IMR-90 (cell line): ENCODE measurements around the gene SLC37A1. TPM values are rescaled to one million over a fixed set of nuclear protein-coding genes. Genes with fewer than 3 reads are reported as not detected.

Experiments
- ATAC-seq: fragments of 200-7000 bp; cut with Tn5 transposase; 2 replicates; pipeline ENCODE4 v1.9.1; 2020; ENCODE audit warnings: low read depth, mild to moderate bottlenecking, moderate library complexity
- BruUV-seq: library from RNA; stranded (reverse); fragments of 400-500 nt; replicated peaks from 2 replicates; lab custom pipeline; 2021; lab: Mats Ljungman, UMichigan
- CTCF ChIA-PET: fragments of 300-600 bp; formaldehyde crosslinking; extraction: SDS; loops from one replicate; lab custom pipeline; 2021; ENCODE audit warnings: antibody characterized with exemption; lab: Yijun Ruan, JAX
- POLR2A ChIA-PET: fragments of 300-600 bp; sonication (Branson Sonifier 250); formaldehyde crosslinking; loops from one replicate; lab custom pipeline; 2022; ENCODE audit warnings: antibody characterized with exemption; ENCODE audit not compliant: unreplicated experiment; lab: Charles Lee
- DNase-seq: peaks from one replicate; pipeline ENCODE4 v3.0.0; 2013
- H2AFZ ChIP-seq: replicated peaks from 2 replicates; pipeline ENCODE3; 2013; ENCODE audit warnings: low read length, mild to moderate bottlenecking; ENCODE audit not compliant: poor library complexity
- H2AK5ac ChIP-seq: 2 replicates; pipeline ENCODE4 v1.6.1; 2013; ENCODE audit warnings: low read depth, low read length, inconsistent platforms
- H2AK9ac ChIP-seq: replicated peaks from 2 replicates; pipeline ENCODE3; 2013; ENCODE audit warnings: mild to moderate bottlenecking, low read depth, low read length, moderate library complexity; ENCODE audit not compliant: poor library complexity
- H2BK120ac ChIP-seq: 2 replicates; pipeline ENCODE4 v1.6.1; 2013; ENCODE audit warnings: low read depth, low read length, inconsistent platforms
- H2BK15ac ChIP-seq: 3 replicates; pipeline ENCODE4 v1.6.1; 2013; ENCODE audit warnings: low read depth, low read length, inconsistent platforms
- H2BK20ac ChIP-seq: 2 replicates; pipeline ENCODE4 v1.6.1; 2013; ENCODE audit warnings: low read depth, mild to moderate bottlenecking, inconsistent platforms, low read length, moderate library complexity
- H2BK5ac ChIP-seq: 2 replicates; pipeline ENCODE4 v1.6.1; 2013; ENCODE audit warnings: mild to moderate bottlenecking, low read depth, low read length, inconsistent platforms; ENCODE audit not compliant: poor library complexity, severe bottlenecking
- H3K14ac ChIP-seq: replicated peaks from 2 replicates; pipeline ENCODE4 v1.6.1; 2013; ENCODE audit warnings: low read depth, low read length, inconsistent platforms
- H3K18ac ChIP-seq: 2 replicates; pipeline ENCODE4 v1.6.1; 2013; ENCODE audit warnings: low read depth, low read length, control low read depth
- H3K23ac ChIP-seq: 2 replicates; pipeline ENCODE4 v1.6.1; 2013; ENCODE audit warnings: low read depth, low read length, inconsistent platforms
- H3K27ac ChIP-seq: 2 replicates; pipeline ENCODE4 v1.5.1; 2013; ENCODE audit warnings: mild to moderate bottlenecking, control low read depth, low read length; ENCODE audit not compliant: insufficient read depth
- H3K27me3 ChIP-seq: 2 replicates; pipeline ENCODE4 v1.6.1; 2013; ENCODE audit warnings: low read length; ENCODE audit not compliant: control insufficient read depth, insufficient read depth
- H3K36me3 ChIP-seq: 2 replicates; pipeline ENCODE4 v1.6.1; 2013; ENCODE audit warnings: low read length, mixed read lengths; ENCODE audit not compliant: control insufficient read depth, insufficient read depth
- H3K4ac ChIP-seq: 2 replicates; pipeline ENCODE4 v1.6.1; 2013; ENCODE audit warnings: low read depth, low read length, inconsistent platforms
- H3K4me1 ChIP-seq: 2 replicates; pipeline ENCODE4 v1.6.1; 2013; ENCODE audit warnings: low read length, mixed read lengths; ENCODE audit not compliant: control insufficient read depth, insufficient read depth
- H3K4me2 ChIP-seq: 2 replicates; pipeline ENCODE4 v1.6.1; 2013; ENCODE audit warnings: low read depth, mild to moderate bottlenecking, control low read depth, low read length, moderate library complexity
- H3K4me3 ChIP-seq: 2 replicates; pipeline ENCODE4 v1.5.1; 2013; ENCODE audit warnings: low read depth, mild to moderate bottlenecking, control low read depth, low read length, moderate library complexity; ENCODE audit not compliant: insufficient read depth
- H3K56ac ChIP-seq: 2 replicates; pipeline ENCODE4 v1.6.1; 2013; ENCODE audit warnings: low read length, inconsistent platforms; ENCODE audit not compliant: insufficient read depth; ENCODE audit errors: extremely low read depth
- H3K79me1 ChIP-seq, 2 experiments: 2 replicates each; pipeline ENCODE4 v1.6.1; 2013; ENCODE audit warnings: low read length in 2 of 2, inconsistent platforms in 1 of 2, low read depth in 1 of 2
- H3K9ac ChIP-seq: 2 replicates; pipeline ENCODE4 v1.6.1; 2013; ENCODE audit warnings: low read depth, low read length, control low read depth
- H3K9me1 ChIP-seq: 2 replicates; pipeline ENCODE4 v1.6.1; 2013; ENCODE audit warnings: low read length, inconsistent platforms; ENCODE audit not compliant: insufficient read depth
- H3K9me3 ChIP-seq: 2 replicates; pipeline ENCODE4 v1.6.1; 2013; ENCODE audit warnings: low read length; ENCODE audit not compliant: control insufficient read depth, insufficient read depth
- H4K20me1 ChIP-seq: 2 replicates; pipeline ENCODE4 v1.6.1; 2013; ENCODE audit warnings: low read length, inconsistent platforms; ENCODE audit not compliant: insufficient read depth
- H4K5ac ChIP-seq: 2 replicates; pipeline ENCODE4 v1.6.1; 2013; ENCODE audit warnings: mild to moderate bottlenecking, low read depth, low read length, control low read depth
- H4K8ac ChIP-seq, 2 experiments: 2 replicates each; pipeline ENCODE4 v1.6.1; 2013; ENCODE audit warnings: low read depth in 2 of 2, low read length in 2 of 2, control low read depth in 1 of 2, inconsistent platforms in 1 of 2
- H4K91ac ChIP-seq: 2 replicates; pipeline ENCODE4 v1.6.1; 2013; ENCODE audit warnings: low read depth, low read length, inconsistent platforms; ENCODE audit not compliant: insufficient read depth
- FOS ChIP-seq: fragments of 150-350 bp; IDR thresholded peaks from 2 replicates; pipeline ENCODE4 v1.6.1; 2016; ENCODE audit warnings: low read depth, low read length
- POLR2A ChIP-seq: IDR thresholded peaks from 2 replicates; pipeline ENCODE4 v1.6.1; 2012; ENCODE audit warnings: mild to moderate bottlenecking, low read depth, low read length
- RCOR1 ChIP-seq: IDR thresholded peaks from 2 replicates; pipeline ENCODE4 v1.6.1; 2012; ENCODE audit warnings: mild to moderate bottlenecking, low read length, improper control_type of control experiment; ENCODE audit not compliant: insufficient replicate concordance
- RFX5 ChIP-seq: IDR thresholded peaks from 2 replicates; pipeline ENCODE4 v1.8.0; 2012; ENCODE audit warnings: low read depth, mild to moderate bottlenecking, low read length, moderate library complexity
- SMC3 ChIP-seq: fragments of 150-350 bp; IDR thresholded peaks from 2 replicates; pipeline ENCODE4 v1.6.1; 2016; ENCODE audit warnings: low read depth, mild to moderate bottlenecking, antibody characterized with exemption, low read length, moderate library complexity
- USF2 ChIP-seq: fragments of 150-350 bp; IDR thresholded peaks from 2 replicates; pipeline ENCODE4 v1.6.1; 2017; ENCODE audit warnings: mild to moderate bottlenecking, antibody characterized with exemption, low read length, low read depth
- WGBS, 2 experiments: methylation state at CpG; one replicate each; pipeline versions ENCODE4 v1.1.5 to v1.1.7; 2013; ENCODE audit warnings: missing lambda C conversion rate in 2 of 2; ENCODE audit not compliant: insufficient read length in 1 of 2; ENCODE audit errors: extremely low coverage in 2 of 2; 5-methylcytosine and 5-hydroxymethylcytosine counted together
- dilution Hi-C: fragments of 300-500 bp; cut with HindIII; formaldehyde crosslinking; loops from one replicate; pipeline ENCODE4 v1.14.3; 2018; ENCODE audit warnings: low sequenced_read_pairs; ENCODE audit not compliant: unreplicated experiment
- in situ Hi-C: fragments of 300-500 bp; cut with MboI; formaldehyde crosslinking; loops from 3 replicates; pipeline ENCODE4 v1.14.3; 2019; ENCODE audit warnings: low sequenced_read_pairs, inconsistent platforms, mixed read lengths
- intact Hi-C: fragments of 100-400 bp; cut with micrococcal nuclease; formaldehyde crosslinking; loops from 2 replicates; pipeline ENCODE4 v1.10.0; 2022
- polyA plus RNA-seq, 3 experiments: library from polyadenylated mRNA; depleted of rRNA; stranded (reverse); fragments of >200 nt; gene quantifications; 2 replicates each; pipeline ENCODE4 v1.2.3, GENCODE V29; 2012; ENCODE audit warnings: low replicate concordance in 1 of 3
- total RNA-seq: library from RNA; depleted of rRNA; stranded (reverse); fragments of >200 nt; gene quantifications from 2 replicates; pipeline ENCODE4 v1.2.3, GENCODE V29; 2012
- TF ChIP-seq, protein P1 (sequence below): fragments of 150-350 bp; IDR thresholded peaks from 2 replicates; pipeline ENCODE4 v1.6.1; 2016; ENCODE audit warnings: low read depth, mild to moderate bottlenecking, low read length, moderate library complexity, borderline replicate concordance

Gene SLC37A1
- total and polyA plus RNA-seq, 2 of the 4 experiments (the other 2 are of a cell fraction): 0.36 to 0.48 TPM

DNA sequence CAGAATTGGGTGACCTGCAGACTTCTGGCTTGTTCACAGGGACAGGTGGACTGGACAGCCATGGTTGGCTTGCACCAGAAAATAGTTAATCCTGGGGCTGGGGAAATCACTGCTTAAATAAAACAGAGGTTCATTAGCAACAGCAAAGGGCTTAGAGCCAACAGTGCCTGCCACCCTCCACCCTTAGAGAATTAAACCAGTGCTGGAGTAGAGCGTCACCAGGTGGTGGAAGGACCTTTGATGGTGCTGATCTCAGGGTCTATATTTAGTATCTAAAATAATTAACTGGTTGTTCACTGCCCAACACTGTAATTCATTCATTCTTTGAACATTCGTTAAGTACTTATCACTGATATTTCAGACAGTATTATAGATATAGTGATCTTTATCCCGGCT is 105.1 kb downstream of the SLC37A1 start:
- Histone ChIP-seq H3K4me1 (no peaks in the 10 kb centered on the region), H4K8ac (no peak overlapping the region), H2BK120ac (no peak overlapping the region), H3K27ac (no peak overlapping the region), H2BK5ac (no peak overlapping the region), H3K9me1 (no peaks in the 10 kb centered on the region), H3K56ac (no peak overlapping the region), H2BK20ac (no peak overlapping the region), H2AK5ac (no peak overlapping the region), H4K5ac (no peak overlapping the region), H3K18ac (no peak overlapping the region), H3K27me3 (peaks cover 38% of the 10 kb centered on the region), H3K79me1 (no peaks in the 10 kb centered on the region), H3K9ac (no peak overlapping the region), H4K20me1 (no peaks in the 10 kb centered on the region), H4K91ac (no peak overlapping the region), H3K9me3 (no peaks in the 10 kb centered on the region), H2AFZ (no peak overlapping the region), H3K4me3 (no peak overlapping the region), H3K23ac (no peak overlapping the region), H3K14ac (no peak overlapping the region), H3K4me2 (no peak overlapping the region), H3K4ac (no peak overlapping the region), H2AK9ac (no peak overlapping the region), H3K36me3 (no peaks in the 10 kb centered on the region), H2BK15ac (no peak overlapping the region)
- no peak for DNase-seq
- intact Hi-C loops: no loop called here
- in situ Hi-C loops: no loop called here
- ATAC-seq: no peak
- dilution Hi-C loops: no loop called here
- ChIA-PET CTCF (no interaction called here), POLR2A (no interaction called here)
- WGBS, 2 experiments: no CpG with 5 or more reads among the region's 3 CpGs
- TF ChIP-seq POLR2A (no peak), SMC3 (no peak), FOS (no peak), RCOR1 (no peak), USF2 (no peak), RFX5 (no peak)
- TF ChIP-seq, protein P1, sequence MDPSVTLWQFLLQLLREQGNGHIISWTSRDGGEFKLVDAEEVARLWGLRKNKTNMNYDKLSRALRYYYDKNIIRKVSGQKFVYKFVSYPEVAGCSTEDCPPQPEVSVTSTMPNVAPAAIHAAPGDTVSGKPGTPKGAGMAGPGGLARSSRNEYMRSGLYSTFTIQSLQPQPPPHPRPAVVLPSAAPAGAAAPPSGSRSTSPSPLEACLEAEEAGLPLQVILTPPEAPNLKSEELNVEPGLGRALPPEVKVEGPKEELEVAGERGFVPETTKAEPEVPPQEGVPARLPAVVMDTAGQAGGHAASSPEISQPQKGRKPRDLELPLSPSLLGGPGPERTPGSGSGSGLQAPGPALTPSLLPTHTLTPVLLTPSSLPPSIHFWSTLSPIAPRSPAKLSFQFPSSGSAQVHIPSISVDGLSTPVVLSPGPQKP: no peak
- BruUV-seq: no TSS peak
